Upper lobe of left lung (tissue), 4 donors: ENCODE data around the gene TAF1A.

ENCODE experiments used
- CTCF ChIP-seq, 6 experiments: fragments of 450-650 bp in 4 of 6; fragments of 200-600 bp in 2 of 6; sonication (generic) in 2 of 6; IDR thresholded peaks; one replicate each; pipeline ENCODE4 v1.5.1; 2016 to 2019; ENCODE audit warnings: antibody characterized with exemption in 6 of 6
- POLR2A ChIP-seq, 4 donors: fragments of 450-650 bp; IDR thresholded peaks; one replicate each; pipeline ENCODE4 v1.5.1; 2016 to 2017; ENCODE audit warnings: antibody characterized with exemption in 4 of 4, mild to moderate bottlenecking in 2 of 4

GRCh38 chr1:222620566-222620965, 30.8 kb upstream of the TAF1A start:
- TF ChIP-seq CTCF (IDR thresholded peaks at IDR 0.05) (no peak), POLR2A (IDR thresholded peaks at IDR 0.05) (no peak)
